AG08396 (cell line): ENCODE data around the gene FBXO36.

ENCODE experiments used
- DNase-seq: peaks from one replicate; pipeline ENCODE4 v3.0.0; 2012; ENCODE audit warnings: low spot score, mixed read lengths

FBXO36 gene

GRCh38 chr2:230050136-230050535 lies 127.8 kb downstream of the FBXO36 start:
- no peak for DNase-seq

- no peak for DNase-seq
Measured at GRCh38 chr2:230052299-230052698, 130.0 kb downstream of the FBXO36 start.

- DNase-seq: peak; percentile 35
Measured at GRCh38 chr2:230053753-230054478, 131.6 kb downstream of the FBXO36 start.

GRCh38 chr2:230060672-230061293 lies 138.5 kb downstream of the FBXO36 start:
- DNase-seq: no peak
